Vagina (tissue), 2 donors: ENCODE data around the gene HMBS.

Experiments
- CTCF ChIP-seq, 3 experiments: fragments of 450-650 bp in 2 of 3; fragments of 200-600 bp in 1 of 3; sonication (generic) in 1 of 3; IDR thresholded peaks; one replicate each; pipeline ENCODE4 v1.5.1; 2017 to 2019; ENCODE audit warnings: antibody characterized with exemption in 3 of 3, mild to moderate bottlenecking in 2 of 3, moderate library complexity in 2 of 3
- POLR2A ChIP-seq, 2 donors: fragments of 450-650 bp; IDR thresholded peaks; one replicate each; pipeline ENCODE4 v1.6.1; 2017; ENCODE audit warnings: antibody characterized with exemption in 2 of 2, mild to moderate bottlenecking in 2 of 2, moderate library complexity in 2 of 2
- POLR2AphosphoS5 ChIP-seq, 2 donors: sonication (generic); formaldehyde crosslinking; IDR thresholded peaks; one replicate each; pipeline ENCODE4 v1.9.0; 2017; ENCODE audit warnings: antibody characterized with exemption in 2 of 2, mild to moderate bottlenecking in 2 of 2, low read depth in 1 of 2; ENCODE audit not compliant: insufficient read depth in 1 of 2

- TF ChIP-seq CTCF (IDR thresholded peaks at IDR 0.05) (no peak), POLR2A (IDR thresholded peaks at IDR 0.05) (no peak), POLR2AphosphoS5 (IDR thresholded peaks at IDR 0.05; ENCODE audit: insufficient read depth in 1 of 2, low read depth in 1 of 2) (no peak)
Measured at GRCh38 chr11:119078675-119079420, 5.8 kb upstream of the HMBS start.
